T follicular helper cell (primary cell): Measurements from ENCODE around the gene CMKLR1.

Experiments
- DNase-seq: peaks from one replicate; pipeline ENCODE4 v3.0.0-alpha.2; 2020; ENCODE audit warnings: low read depth

CMKLR1 gene

DNA sequence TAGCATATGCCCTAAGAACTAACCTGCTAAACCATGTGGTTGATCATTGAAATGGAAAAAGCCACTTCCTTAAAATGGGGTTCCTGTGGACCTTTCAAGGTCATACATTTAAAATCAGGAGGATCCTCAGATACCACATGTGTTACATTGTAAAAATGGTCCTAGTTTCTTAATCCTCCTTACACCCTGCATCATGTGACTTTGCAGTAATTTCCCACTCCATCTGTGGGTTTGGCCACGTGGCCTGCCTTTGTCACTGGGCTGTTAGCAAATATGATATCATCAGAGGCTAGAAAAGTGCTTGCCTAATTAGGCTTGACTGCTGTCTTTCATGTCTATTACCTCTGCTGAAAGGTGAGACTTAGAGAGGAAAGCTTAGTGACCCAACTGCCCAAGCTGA is 70.7 kb downstream of the CMKLR1 start:
- no peak for DNase-seq

DNA sequence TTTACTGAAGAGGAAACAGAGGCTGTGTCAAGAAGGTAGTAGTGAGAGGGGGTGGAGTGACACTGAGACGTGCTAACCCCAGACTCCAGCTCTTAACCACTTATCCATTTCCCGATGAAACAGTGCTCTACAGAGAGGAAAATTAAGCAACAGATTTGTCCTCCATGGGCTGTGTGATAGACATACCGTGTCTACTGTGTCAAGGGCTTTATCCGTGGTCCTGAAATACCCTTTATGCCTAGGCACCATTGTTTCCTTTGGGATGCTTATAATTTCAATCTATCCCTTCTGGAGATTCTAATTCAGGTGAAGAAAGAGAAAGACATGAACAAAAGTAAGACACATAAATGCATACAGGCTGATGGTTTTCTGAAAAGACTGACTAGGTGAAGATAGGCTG is 71.7 kb downstream of the CMKLR1 start:
- DNase-seq, result no peak

DNA sequence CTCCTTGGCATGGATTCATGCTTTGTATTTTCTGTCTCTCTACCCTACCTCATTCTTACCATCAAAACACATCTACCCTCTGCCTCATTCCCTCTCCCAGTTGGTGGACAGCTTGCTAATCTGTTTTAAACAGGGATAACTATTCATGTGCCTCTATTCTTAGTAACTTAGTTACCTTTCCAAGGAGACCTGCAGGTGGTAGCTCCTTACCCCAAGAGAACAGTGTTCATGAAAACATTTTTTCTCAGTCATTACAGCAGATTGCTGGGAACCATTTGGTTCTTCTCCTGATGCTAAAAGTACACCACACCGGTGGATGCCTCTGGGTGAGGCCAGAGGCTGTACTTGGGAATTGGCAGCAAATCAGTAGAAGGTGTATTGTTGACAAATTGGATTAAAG is 73.0 kb downstream of the CMKLR1 start:
- no peak for DNase-seq

DNA sequence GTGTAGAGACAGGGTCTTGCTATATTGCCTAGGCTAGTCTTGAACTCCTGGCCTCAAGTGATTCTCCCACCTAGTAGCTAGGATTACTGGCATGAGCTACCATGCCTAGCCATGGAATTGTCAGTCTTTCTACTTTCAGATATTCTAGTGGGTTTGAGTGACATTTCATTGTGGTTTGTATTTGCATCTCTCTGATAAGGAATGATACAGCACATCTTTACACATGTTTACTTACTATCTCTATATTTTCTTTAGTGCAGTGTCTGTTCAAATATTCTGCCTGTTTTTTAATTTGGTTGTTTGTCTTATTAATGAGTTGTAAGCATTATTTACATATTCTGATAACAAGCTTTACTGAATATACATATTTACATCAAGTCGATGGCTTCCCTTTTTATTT is 73.6 kb downstream of the CMKLR1 start:
- DNase-seq, result no peak

DNA sequence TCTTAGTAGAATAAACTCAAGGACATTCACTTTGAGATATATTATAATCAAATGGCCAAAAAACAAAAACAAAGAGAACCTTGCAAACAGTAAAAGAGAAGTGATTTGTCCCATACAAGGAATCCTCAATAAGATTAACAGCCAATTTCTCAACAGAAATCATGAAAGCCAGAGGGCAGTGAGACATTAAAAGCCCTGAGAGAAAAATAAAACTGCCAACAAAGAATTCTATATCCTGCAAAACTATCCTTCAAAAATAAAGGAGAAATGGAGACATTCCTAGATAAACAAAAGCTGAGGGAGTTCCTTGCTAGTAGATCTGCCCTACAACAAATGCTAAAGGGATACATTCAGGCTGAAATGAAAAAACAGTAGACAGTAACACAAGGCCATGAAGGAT is 78.1 kb downstream of the CMKLR1 start:
- DNase-seq, result no peak

DNA sequence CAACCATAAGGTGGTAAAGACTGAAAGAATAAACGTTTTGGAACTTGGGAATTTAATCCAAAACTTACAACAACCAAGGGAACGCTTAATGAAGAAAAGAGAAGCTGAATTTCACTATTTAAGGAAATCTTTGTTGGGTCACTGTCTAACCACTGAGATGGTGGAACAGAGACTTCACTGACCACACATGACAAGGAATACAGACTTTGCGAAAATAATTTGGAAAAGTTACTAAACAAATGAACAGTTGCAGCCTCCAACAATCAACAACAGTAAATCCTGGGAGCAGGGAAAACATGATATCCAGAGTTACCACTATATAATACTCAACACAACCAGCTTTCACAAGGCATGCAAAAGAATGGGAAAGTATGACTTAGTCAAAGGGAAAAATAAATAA is 79.1 kb downstream of the CMKLR1 start:
- DNase-seq, result no peak

DNA sequence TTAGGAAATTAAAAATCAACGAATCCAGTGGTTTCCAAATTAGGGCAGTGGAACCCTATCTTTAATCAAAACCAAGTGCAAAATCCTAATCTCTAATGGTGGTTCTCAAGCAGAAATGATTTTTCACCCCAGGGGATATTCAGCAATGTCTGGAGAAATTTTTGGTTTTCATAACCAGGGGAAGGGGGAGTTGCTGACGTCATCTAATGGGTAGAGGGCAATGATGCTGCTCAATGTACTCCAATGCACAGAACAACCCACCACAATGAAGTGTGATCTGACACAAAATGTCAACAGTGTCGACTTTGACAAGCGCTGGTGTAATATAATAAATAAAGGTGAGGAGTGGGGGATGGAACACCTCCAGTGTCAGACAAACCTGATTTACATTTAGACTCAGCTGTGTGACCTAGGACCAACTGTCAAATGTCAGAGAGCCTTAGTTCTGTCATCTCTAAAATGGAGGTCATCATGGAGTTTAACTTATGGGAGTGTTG is 81.5 kb downstream of the CMKLR1 start:
- DNase-seq, result no peak

DNA sequence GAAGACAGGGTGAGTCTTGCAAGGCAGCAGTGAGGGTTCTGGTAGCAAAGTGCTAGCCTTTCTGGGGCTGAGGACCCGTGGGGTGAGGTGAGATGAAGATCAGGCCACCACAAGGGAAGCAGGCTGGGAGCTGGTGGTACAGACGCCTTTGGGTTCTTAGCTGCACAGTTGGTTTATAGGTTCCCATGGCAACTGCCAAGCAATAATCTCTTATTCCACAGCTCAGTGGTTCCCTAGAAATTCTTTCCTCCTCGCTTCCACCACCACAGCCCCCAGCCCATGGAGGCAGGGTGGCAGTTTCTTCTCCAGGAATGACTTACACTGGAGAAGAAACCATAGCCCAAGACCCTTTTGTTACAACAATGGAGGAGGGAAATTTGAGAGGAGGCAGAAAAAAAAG is 82.1 kb downstream of the CMKLR1 start:
- no peak for DNase-seq

DNA sequence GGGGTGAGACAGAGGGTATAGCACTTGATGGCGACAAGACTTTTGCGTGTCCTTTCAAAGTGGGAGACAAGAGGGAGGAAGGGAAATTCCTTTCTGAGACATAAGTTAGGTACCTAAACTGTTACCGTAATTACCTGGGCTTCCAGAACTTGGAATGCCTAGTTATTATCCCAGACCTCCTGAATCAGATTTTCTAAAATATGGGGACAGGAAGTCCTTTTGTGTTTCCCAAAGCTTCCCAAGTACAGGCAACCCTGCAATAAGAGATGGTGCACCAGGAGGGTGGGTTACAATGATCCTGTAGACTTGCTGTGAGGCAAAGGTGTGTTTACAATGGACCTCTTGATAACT is 83.9 kb downstream of the CMKLR1 start:
- DNase-seq, result no peak

DNA sequence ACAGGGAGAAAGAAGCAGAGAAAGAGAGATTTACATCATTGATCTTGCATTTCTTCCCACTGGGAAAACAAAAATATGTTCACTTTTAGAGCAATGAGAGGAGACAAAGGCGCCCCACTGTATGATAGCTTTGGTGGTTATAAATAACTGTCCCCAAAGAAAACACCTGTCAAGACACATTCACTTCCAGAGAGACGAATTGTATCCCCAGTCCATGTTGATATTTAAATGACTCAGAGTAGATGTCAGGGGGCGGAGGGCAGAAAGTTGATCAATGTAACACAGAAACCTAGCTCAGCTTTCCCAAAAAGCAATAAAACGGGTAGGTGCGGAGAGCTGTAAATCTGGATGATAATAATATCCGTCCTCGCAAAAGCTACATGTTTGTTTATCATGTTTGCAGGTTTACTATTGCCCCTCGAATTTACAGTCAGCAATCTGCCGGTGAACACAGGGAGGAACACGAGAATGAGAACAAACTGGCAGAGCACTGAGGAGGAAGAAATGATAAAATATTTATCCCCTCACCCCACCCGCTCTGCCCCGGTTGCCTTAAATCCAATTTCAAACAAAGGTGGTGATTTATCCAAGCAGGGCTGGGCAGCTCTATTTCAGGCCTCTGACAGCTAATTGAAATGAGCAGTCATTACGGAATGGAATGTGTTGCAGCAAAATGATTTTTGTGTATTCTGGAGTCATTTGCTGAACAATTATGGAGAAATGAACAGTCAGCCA is 84.4 kb downstream of the CMKLR1 start:
- DNase-seq, result no peak

DNA sequence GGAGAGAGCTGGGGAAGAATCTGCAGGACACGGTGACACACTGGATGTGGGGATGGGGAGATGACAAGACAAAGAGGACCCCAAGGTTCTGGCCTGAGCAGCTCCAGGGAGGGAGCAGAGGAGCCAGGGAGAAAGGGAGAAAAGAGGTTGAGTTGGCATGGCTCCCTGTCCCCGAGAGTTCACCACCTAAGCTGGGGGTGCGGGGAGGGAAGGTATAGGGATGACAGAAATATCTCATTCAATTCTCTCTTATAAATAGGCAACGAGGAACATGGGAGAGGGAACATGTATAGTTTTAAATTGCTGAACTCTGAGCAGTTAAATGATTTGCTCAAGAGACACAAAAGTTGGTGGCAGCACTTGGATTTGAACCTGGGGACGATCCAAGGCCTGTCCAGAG is 85.1 kb downstream of the CMKLR1 start:
- DNase-seq, result no peak

DNA sequence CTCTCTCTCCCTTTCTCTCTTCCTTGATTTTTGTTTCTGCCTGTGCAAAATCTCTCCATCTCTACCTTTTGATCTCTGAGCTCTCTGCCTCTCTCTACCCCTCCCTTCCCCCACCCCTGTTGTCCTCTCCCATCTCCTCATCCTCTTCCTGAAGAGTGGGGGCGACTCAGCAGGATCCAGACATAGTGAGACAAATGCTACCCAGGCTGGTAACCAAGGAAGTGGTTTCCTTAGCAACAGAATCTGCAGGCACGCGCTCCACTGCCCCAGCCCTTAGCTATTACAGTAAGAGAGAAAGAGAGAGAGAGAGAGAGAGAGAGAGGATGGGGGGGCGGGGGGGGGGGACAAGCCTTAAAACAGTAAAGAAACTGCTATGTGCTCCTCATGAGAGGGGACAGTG is 85.6 kb downstream of the CMKLR1 start:
- no peak for DNase-seq

DNA sequence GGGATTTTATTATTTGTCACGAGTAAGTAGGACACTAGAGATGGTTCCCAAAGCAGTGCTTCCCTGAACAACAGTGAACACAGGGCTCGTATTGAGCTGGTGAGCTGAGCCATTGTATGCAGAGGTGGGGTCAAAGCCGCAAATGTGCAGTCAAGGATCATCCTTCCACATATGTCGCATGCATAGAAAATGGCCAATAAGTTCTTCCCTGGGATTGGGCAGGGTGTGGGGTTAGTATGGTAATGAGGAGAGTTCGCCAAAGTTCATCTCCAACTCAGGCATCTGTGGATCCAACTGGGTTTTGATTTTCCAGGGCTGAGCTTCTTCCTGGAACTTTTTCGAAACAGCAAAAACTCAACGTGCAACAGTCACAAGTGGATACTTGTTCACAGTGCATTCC is 86.6 kb downstream of the CMKLR1 start:
- DNase-seq, result no peak

DNA sequence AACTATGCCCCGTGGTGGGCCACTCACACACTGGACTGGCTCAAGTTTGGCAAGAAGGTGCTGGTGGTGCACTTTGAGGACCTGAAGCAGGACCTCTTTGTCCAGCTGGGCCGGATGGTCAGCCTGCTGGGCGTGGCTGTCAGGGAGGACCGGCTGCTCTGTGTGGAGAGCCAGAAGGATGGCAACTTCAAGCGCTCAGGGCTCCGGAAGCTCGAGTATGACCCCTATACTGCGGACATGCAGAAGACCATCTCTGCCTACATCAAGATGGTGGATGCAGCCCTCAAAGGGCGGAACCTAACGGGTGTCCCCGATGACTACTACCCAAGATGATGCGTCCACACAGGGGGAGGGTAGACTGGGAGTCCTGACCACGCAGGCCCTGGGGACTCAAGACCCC is 91.1 kb downstream of the CMKLR1 start:
- DNase-seq, result no peak

DNA sequence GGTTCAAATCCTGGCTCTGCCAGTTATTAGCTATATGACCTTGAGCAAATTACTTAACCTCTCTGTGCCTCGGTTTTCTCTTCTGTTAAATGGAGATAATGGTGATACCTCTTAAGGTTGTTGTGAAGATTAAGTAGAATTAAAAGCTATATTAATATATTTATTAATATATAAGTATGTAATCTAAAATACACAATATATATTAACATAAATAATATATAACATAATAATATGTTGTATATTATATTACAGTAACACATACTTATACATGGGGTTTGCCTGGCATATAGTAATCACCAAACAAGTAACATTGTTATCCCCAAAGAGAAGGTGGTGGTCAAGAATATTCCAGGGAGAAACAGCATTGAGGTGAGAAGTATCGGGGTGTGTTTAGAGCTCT is 92.0 kb downstream of the CMKLR1 start:
- DNase-seq, result no peak

DNA sequence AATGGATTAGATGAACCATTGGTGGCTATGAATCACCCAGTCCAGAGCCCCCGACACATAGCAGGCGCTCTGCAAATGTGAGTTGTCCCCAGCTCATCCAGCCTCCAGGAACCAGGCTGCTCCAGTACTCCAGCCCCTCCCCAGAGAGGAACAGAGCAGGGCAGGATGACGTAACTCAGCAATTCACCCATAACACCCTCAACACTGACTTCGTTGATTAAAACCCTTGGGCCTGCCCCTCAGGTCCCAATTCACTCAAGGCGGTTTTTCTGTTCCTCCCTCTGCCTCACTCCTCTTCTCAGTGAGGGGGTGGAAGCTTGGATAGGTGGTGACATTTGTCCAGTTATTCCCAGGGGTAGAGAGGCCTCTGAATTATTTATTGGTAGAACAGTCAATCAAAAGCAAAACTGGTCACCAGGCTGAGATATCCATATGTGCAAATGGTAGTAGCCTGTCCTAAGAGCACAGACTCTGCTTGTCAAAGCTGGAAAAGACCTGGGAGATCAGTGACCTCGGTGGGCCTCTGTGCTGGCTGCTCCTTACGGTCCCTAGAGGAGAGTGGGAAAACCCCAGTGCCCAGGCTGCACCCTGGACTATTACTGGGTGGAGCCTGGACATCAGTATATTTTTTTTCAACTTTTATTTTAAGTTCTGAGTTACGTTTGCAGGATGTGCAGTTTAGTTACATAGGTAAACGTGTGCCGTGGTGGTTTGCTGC is 97.0 kb downstream of the CMKLR1 start:
- DNase-seq, result no peak

DNA sequence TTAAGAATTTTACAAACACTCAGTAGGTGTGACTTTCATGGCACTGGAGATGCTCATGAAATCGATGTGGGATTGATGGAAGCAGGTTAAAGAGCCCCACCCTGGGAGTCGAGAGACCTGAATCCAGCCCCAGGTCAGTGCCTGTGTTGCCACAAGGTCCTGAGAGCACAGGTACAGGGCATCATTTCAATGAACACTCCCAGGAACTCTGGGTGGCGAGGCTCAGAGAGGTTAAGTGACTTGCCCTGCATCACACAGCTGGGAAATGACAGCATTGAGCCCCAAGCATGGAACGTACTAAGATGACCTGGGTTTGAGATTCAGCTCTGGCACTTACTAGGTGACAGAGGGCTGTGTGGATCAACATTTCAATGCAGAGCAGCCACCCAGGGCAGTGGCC is 98.2 kb downstream of the CMKLR1 start:
- no peak for DNase-seq

DNA sequence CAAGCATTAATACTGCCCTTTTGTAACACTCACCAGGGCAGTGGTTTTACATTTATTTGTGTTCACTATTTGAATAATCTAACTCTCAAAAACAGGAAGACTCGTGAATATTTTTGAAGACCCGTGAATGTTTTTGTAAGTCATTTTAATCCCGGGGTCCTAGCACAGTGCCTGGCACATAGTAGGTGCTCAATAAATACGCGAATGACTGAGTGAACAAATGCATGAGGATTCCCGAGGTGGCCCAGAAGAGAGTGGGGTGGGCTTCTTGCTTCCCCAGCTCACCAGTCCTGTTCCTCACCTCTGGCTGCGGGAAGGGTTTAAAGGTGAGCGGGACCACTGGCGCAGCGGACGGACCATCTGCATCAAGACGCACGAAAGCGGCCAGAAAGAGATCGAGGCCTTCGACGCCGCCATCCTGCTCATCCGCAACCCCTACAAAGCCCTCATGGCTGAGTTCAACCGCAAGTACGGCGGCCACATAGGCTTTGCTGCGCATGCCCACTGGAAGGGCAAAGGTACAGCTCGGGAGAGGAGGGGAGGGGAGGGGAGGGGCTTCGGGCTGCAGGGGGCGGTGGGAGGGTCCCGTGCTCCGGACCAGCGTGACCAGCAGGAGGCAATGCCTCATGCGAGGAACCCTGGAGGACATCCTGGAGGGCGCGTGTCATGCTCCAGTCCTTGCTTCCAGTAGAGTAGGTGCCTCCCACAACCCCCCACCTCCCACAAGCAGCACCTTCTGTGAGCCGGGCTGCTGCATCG is 98.9 kb downstream of the CMKLR1 start:
- no peak for DNase-seq

DNA sequence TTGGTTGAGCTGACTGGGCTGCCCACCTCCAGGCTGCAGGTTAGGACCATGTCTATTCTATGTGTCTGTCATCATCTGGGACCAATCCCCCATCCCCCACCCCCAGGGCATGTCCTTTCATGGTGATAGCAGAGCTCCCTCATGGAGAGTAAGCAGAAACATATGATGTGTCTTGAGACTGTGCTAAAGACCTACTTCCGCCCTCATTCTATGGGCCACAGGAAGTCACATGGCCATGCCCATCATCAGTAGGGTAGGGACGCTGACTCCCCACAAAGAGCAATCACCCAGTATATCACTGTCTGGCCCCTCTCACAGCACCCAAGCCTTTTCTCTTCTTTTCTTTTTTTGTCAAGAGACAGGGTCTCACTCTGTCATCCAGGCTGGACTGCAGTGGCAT is 99.7 kb downstream of the CMKLR1 start:
- DNase-seq, result no peak

DNA sequence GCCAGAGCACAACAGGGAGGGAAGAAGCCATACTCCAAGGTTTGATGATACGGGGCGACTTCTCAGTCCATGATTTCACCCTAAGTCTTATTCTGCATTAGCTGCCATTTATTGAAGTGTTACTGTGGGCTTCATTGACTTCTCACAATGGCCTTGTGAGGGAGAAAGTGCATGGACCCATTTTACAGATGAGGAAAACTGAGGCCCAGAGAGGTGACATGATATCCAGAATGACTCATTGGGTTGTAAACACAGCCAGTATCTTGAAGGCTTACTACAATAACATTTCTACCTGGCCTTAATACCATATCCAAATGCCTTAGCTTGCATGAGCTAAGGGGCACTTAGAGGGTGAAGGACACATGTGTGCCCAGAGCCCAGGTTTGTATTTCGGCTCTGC is 100.6 kb downstream of the CMKLR1 start:
- DNase-seq, result no peak
